GM21367 (cell line): ENCODE data around the gene TRIM24.

Experiments used
- ATAC-seq: cut with Tn5 transposase; IDR thresholded peaks from one replicate; pipeline ENCODE4 v1.9.1; 2021; ENCODE audit not compliant: unreplicated experiment

TRIM24 gene

DNA sequence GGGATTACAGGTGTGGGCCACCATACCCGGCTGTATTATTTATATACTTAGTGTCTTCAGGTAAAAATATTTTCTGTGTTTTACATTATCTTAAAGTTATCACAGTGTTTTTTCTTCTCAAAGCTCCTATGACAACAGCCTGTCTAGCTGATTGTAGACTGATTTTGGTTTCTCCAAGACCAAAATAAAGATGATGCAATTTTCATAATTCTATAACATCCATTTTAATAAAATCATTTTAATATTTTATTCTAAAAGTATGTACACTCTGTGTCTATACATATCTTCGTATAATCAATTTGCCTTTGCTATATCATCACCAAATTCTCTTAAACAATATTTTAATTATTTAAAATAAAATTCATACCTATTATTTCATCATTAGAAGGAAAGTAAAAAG is 108.6 kb downstream of the TRIM24 start:
- no peak for ATAC-seq

DNA sequence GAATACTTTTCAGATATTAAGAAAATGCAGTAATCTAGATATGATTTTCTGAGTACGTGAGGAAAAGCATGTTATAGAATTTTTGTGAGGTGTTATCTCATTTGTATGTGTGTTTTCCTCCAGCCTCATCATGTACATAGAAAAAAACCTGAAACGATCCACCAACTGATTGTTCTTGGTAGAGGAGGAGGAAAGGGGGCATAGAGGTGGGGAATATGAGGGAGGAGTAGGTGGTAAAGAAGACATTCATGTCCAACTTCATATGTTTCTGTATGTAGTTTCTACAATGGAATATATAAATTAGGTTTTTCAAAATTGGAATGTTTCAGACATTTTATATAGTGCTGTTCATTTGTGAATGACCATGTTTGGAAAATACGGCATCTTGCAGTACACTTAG is 109.4 kb downstream of the TRIM24 start:
- ATAC-seq = no peak

DNA sequence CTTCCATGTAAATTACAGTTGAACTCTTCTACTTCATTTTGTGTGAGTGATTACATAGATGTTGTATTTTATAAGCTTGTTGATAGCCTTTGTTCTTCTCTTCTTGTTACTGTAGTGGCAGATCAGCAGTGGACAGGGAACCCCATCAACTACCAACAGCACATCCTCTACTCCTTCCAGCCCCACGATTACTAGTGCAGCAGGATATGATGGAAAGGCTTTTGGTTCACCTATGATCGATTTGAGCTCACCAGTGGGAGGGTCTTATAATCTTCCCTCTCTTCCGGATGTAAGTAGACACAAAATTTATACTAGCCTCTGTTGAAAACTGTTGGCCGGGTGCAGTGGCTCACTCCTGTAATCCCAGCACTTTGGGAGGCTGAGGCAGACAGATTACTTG is 110.7 kb downstream of the TRIM24 start:
- no peak for ATAC-seq

DNA sequence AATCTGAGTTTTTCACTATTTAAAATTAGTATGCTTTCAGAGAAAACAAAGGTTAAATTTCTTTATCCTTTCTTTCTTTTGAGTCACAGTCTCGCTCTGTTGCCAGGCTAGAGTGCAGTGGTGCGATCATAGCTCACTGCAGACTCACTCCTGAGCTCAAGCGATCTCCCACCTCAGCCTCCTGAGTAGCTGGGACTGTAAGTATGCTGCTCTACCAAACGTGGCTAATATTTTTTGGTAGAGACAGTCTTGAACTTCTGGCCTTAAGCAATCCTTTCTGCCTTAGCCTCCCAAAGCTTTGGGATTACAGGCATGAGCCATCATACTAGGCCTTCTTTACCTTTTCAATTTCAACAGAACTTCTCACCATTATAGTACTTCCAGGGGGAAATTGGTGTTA is 113.7 kb downstream of the TRIM24 start:
- ATAC-seq = no peak

DNA sequence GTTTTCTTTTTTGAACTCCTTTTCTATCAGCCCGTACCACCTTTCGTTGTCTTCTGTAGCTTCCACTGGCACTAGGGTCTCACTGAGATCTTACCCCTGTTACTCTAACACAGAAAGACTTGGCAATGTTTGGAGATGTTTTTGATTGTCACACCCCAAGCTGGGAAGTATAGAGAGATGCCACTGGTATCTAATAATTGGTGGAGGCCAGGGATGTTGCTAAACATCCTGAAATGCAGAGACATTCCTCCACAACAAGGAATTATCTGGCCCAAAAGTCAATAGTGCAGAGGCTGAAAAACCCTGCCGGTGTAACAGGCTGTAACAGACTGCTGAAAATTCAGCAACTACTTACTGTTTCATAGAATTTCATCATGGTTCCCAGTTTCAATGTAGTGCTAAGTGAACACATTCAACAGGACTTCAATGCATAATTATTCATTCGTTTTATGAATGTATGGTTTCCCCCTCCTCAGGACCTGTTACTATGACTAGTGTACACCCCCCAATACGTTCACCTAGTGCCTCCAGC is 115.9 kb downstream of the TRIM24 start:
- no peak for ATAC-seq

DNA sequence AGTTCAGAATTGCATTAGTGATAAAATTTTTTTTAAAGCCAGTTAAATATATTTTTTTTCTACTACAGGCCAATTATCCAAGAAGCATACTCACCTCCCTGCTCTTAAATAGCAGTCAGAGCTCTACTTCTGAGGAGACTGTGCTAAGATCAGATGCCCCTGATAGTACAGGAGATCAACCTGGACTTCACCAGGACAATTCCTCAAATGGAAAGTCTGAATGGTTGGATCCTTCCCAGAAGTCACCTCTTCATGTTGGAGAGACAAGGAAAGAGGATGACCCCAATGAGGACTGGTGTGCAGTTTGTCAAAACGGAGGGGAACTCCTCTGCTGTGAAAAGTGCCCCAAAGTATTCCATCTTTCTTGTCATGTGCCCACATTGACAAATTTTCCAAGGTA is 119.1 kb downstream of the TRIM24 start:
- ATAC-seq = no peak

DNA sequence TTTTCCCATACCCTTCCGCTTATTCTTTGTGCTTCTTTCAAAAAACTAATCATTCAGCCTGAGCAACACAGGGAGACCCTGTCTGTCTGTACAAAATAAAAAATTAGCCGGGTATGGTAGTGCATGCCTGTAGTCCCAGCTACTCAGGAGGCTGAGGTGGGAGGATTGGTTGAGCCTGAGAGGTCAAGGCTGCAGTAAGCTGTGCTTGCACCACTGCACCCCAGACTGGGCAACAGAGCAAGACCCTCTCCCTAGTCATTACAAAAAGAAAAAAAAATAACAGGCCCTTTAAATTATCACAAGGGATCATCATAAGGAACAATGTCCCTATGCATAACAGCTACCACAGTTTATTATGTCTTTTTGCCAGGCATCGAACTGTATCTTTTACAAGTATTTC is 119.6 kb downstream of the TRIM24 start:
- no peak for ATAC-seq

DNA sequence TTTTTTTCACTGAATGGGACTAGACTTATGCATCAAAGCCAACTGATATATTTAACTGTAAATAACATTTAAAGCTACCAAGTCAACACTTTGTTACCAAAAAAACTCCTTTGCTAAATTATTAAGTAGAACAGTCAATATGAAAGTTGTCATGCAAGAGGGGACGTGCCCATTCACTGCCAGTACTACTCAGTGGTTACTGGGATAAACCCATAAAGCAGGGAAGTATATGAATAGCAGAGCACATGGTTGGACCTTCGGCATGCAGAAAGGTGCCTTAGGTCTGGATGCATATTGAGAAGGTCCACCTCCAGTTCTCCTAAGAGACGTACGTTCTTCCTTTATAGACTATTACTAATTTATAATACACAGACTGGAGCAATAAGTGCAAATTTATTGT is 121.0 kb downstream of the TRIM24 start:
- no peak for ATAC-seq

DNA sequence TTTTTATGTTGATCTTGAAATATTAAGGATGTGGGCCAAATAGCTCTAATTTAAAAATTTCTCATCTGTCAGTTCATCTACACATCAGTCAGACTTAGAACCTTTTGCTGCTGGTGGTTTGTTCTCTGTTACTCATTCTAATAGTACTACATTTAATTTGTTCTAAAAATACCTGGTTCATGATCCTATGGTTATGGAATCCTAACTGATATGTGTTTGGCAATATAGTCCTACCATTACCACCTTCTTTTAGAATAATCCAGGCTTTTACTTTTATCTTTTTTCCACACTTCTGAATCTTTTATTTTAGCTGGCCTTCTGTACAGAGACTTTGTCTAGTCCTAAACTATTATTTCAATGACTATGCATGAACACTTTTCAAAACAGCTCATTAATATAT is 124.2 kb downstream of the TRIM24 start:
- no peak for ATAC-seq

DNA sequence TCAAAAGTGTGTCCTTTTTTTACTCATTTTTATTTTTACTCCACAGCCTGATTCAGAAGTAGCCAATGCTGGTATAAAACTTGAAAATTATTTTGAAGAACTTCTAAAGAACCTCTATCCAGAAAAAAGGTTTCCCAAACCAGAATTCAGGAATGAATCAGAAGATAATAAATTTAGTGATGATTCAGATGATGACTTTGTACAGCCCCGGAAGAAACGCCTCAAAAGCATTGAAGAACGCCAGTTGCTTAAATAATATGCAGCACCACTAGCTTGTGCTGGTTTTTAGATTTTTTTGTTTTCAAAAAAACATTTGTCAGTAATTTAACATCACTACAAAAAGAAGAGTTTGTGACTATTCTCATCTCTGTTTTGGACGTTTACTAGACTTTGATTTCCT is 124.6 kb downstream of the TRIM24 start:
- ATAC-seq = no peak

DNA sequence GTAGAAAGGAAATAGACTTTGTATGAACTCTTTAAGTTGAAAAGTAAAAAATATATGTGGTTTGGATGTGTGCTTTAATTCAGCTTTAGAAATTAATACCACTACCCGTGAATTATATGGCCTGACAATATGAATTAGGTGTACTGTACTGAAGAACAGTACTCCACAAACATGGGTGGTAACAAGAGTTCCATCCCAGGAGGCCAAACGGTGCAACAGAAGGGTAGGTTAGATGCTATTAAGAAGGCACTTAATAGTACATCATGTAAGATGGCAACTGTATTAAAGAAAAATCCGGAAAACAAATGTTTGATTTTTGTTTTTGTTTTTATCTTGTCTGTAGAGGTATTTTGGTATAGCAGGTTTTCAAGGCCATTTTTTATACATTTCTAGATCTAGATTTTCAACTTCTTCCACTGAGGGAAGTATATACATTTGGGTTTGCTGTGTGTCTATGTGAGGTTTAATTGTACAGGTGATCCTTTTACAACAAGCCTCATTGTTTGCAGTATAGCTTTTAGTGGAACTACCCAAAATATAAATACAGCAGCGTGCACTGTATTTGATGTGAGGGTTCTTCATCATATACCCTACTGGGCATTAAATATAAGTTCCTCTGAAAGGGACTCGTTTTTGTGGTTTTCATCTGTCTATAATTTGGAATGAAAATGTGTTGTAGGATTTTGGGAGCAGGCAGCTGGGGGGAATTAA is 125.4 kb downstream of the TRIM24 start:
- no peak for ATAC-seq

DNA sequence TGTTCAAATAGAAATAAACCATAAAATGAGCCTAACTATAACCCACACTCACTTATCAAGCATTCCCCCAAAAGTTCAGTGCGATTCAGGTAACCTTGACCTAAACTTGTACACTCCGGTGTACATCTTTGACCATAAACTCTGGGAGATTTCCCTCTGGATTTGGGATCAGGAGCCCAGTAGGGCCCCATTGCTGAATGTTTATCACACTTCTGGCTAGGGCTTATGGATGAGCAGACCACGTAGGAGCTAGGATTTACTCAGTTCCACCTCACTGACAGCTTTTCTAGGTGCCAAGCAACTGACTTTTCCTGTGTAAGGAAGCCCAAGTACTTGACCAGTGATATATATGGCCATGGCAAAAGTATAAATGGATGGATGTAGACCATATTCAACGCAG is 127.4 kb downstream of the TRIM24 start:
- ATAC-seq = no peak

DNA sequence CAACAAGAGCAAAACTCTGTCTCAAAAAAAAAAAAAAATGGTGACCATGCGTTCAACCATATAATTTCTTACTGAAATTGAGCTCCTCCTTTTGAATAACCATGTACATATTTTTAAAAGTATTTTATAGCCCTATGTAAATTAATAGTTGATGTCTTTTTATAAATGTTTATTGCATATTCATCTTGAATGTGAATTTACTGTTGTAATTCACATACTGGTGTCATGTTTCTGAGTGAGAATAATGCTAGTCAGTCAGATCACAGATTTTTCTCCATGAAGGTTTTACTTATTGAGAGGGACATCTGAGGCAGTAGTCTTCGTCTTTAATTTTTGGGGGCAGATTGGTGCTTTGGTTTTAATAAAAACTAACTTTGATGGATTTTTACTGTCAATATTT is 128.9 kb downstream of the TRIM24 start:
- no peak for ATAC-seq

DNA sequence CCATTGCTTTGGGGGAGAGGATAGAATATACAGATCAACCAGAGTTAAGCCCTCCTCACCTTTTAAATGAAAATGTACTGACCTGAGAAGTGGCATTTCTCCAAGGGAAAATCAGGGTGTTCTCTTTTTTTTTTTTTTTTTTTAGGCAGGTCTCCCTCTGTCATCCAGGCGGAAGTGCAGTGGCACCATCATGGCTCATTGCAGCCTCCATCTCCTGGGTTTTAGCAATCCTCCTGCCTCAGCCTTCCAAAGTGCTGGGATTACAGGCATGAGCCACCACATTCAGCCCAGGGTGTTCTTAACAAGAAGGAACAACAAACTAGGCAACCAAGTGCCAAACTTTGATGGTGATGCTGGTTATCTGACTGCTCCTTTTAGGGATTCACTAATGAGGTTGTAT is 130.1 kb downstream of the TRIM24 start:
- ATAC-seq = no peak

DNA sequence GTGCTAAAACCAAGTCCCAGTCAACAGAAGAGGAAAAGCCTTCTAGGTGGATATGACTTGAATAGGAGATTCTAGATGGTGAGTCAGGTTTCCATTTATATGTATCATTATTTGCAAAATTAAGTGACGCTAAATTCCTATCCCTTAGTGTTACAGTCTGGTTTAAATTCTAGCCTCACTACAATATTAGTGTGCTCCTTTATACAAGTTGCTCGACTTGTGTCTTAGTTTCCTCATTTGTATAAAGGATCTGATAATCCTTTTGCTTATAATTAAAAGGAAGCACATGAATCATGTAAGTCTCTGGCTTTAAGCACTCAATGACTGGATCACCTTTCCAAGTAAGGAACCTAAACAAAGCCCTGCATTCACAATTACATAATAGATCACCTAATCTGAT is 135.4 kb downstream of the TRIM24 start:
- no peak for ATAC-seq

DNA sequence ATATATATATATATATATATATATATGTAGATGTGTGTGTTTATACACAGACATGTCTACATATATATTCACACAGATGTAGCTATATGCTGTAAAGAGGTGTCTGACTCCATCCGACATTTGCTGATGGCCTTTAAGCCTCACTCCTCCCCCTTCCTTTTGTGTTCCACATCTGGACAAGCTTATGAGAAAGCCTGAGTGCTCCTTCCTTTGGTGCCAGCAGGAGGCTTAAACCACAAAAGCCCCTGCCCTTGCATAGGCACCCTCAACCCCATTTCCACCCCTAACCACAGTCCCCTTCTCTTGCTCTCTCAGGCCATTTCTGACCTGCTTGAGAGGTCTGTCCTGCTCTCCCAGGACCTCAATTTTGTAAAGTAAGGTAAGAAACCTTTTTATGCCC is 142.4 kb downstream of the TRIM24 start:
- ATAC-seq = no peak

DNA sequence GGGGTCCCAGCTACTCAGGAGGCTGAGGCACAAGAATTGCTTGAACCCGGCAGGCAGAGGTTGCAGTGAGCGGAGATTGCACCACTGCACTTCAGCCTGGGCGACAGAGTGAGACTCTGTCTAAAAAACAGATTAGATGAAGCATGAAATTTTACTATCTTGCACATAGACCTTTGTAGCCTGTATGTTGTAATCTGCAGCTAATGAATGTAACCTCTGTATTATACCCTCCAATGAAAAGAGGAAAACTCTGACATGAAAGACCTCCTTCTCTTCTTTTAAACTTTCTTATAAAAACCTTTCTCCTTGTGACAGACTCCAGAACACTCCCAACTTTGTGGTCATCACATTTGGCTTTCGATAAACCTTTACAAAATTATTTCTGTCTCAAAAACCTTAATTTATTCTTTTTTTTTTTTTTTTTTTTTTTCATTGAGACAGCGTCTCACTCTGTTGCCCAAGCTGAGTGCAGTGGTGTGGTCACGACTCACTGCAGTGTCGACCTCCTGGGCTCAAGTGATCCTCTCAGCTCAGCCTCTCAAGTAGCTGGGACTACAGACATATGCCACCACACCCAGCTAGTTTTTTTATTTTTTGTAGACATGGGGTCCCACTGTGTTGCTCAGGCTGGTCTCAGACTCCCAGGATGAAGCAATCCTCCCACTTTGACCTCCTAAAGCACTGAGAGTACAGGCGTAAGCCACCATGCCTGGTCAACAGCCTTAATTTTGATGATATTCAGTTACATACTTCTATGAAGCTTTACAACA is 143.7 kb downstream of the TRIM24 start:
- no peak for ATAC-seq

DNA sequence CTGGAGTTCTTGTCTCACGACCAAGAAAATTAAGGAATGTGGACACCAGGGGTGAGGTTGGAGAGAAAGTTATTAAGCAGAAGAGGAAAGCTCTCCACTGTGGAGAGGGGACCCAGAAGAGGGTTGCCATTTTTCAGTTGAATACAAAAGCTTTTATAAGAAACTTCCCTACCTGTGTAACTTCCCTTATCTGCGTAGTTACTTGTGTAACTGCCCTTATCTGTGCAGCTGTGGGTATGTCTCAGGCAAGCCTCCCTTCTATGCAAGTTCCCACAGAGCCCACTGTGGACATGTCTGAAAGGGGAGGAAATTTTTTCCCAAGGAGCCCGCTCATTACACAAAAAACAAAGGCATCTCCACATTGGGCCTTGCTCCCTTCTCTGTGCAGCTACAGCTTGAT is 146.2 kb downstream of the TRIM24 start:
- no peak for ATAC-seq

DNA sequence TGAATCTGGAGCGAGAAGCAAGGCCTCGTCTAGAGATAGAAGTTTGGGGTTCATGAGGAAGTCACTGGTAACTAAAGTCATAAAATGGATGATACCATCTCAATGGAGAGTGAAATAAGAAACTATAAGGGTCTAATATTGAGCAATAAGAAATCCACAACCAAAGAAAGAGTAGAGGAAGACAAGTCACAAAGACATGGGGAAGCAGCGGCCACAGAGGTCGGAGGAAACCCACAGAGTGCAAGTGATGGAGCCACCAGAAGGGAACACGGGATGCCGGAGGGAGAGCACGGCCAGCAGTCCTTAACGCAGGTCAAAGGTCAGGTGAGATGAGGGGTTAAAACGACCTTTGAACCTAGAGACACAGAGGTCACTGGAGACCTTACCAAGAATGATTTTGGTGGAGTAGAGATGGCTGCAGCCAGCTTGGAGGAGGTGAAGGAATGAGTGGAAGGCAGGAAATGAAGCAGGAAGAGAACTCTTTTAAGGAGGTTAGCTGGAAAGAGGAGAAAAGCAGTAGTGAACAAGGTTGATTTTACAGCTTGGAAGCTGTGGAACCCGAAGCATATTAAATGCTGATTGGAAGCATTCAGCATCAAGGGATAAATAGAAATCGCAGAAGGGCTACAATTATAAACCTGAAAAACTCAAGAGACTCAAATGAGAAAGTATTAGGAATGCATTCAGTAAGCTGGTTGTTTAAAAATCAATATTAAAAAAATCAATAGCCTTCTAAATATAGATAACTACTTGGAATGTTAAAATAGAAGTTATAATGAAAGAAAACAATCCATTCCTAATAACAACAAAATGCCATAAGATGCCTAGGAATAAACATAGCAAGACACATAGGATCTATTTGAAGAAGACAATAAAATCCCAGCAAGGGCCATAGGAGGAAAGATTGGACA is 147.4 kb downstream of the TRIM24 start:
- no peak for ATAC-seq

DNA sequence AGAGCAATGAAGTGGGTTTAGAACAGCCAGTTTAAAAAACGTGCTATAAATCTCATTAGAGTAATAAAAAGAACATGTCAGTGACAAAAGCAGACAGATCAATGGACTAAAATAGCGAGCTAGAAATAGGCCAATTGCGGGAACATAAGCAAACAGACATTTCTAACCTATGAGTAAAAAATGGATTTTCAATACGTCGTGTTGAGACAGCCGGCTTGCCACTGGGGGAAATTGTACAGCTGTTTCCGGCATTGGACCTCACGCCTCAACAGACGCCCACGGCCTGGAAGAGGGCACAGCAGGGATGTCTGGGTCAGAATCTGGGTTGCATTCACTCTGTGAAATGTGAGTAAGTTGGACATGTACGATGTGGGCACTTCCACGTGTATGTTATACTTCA is 148.2 kb downstream of the TRIM24 start:
- ATAC-seq = peak; percentile 51

DNA sequence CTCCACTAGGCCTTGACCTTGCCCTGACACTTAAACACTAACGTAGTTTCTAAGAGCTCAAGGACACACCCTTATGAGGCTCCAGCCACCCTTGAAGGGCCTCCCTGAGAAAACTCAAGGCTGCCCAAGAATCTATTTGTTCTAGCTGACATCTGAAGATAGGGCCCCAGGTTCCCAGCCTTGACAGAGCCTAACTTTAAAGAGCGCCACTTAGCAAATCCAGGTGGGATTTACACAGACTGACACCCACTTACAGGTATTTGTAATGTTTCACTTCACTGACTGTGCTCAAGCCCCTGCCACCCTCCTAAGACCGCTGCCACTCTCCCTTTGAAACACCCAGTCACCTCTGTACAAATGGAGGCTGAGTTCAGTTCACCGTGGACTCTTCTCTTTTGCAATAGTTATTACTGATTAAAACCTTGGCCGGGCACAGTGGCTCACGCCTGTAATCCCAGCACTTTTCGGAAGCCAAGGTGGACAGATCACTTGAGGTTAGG is 150.7 kb downstream of the TRIM24 start:
- ATAC-seq = no peak
